Skin epidermis (tissue), 12 donors: ENCODE data around the gene TNNI2.

Experiments
- H3K27ac ChIP-seq, 21 experiments: fragments of 200-600 bp; sonication (generic) in 11 of 21; one replicate each; pipeline ENCODE4 v1.5.0; 2020; ENCODE audit warnings: mild to moderate bottlenecking in 3 of 21, inconsistent platforms in 2 of 21, moderate library complexity in 2 of 21
- H3K4me3 ChIP-seq, 7 experiments: fragments of 200-600 bp; sonication (generic) in 2 of 7; one replicate each; pipeline ENCODE4 v1.5.0; 2020; ENCODE audit warnings: inconsistent platforms in 2 of 7, mild to moderate bottlenecking in 2 of 7, moderate library complexity in 1 of 7

TNNI2 gene

GRCh38 chr11:1854132-1854948 is 15.6 kb downstream of the TNNI2 start:
- Histone ChIP-seq H3K4me3 (peak overlapping the region; percentile 17 to 54 (median 42)), H3K27ac (peak overlapping the region in 17 of 21 experiments; percentile 54 to 97 (median 85))

DNA sequence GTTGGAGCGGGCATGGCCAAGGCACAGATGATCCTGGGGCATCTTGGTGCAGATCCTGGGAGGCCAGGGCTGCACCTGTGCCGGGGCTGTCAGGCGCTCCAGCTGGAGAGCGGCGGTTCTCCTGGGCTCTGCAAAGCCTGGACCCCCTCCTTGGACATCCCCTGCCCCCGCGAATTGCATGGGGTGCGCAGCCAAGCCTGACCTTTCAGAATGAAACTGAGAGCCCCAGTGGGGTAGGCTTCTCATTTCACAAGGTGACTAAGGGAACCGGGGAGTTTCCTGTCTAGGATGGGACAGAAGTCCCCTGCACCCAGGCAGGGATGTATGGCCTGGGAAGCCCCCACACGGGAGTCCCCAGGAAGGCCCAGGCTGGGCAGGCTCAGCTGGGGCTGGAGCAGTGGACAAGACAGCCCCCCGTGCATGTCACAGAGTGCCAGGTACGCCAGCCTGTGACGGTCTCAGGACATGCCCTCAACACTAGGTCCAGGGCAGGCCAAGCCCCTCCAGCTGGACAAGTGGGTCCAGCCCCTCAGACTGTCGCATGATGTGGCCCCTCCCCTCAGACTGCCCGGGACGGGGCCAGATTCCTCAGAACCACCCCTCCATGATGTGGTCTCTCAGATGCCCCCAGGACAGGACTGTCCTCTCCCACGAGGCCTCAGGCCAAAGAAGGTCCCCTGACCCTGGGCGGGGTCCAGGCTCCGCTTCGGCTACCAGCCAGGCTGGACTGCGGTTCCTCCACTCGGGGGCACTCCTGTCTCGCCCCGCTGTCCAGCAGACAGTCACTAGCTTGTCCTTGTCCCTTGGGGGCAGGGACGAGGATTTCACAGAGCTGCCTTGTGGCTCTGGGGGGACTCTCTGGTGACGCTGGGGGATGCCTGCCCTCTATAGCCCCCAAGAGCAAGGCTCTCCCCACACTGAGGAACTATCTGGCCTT is 16.4 kb downstream of the TNNI2 start:
- Histone ChIP-seq H3K27ac (peak overlapping the region in 10 of 21 experiments; percentile 81 to 97 (median 88)), H3K4me3 (peak overlapping the region; percentile 17 to 54 (median 42))

GRCh38 chr11:1855886-1856265 is 17.1 kb downstream of the TNNI2 start:
- Histone ChIP-seq H3K4me3 (no peak overlapping the region), H3K27ac (no peak overlapping the region)

DNA sequence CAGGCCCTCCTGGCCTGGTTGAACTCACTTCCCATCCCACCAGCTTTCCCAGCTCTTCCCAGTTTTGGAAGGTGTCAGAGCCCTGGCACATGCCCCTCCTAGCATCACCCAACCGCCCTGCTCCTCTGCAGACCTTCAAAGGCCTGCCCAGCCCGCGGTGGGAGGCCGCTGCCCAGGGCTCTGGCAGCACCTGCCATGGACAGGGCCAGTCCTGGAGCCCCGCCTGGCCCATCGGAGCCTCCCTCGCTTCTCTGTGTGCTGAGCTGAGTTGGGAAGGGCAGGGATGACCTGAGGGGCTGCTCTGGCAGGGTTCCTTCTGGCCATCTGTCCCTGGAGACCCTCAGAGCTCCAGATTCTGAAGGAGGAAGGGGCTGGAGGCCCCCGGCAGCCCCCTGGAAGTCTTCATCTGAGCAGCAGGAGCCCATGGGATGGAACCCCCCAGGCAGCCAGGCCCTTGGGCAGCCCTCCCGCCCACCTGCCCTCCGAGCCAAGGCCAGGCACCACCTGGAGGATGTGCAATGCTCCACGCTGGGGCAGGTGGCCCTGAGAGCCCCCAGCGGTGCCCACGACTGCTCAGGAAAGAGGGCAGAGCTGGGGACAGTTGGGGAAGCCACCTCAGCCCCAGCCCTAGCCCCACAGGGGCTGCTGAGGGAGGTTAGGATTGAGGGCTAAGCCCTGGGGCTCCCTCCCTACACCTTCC is 17.7 kb downstream of the TNNI2 start:
- no peak overlapping the region for H3K27ac ChIP-seq
- no peak overlapping the region for H3K4me3 ChIP-seq

DNA sequence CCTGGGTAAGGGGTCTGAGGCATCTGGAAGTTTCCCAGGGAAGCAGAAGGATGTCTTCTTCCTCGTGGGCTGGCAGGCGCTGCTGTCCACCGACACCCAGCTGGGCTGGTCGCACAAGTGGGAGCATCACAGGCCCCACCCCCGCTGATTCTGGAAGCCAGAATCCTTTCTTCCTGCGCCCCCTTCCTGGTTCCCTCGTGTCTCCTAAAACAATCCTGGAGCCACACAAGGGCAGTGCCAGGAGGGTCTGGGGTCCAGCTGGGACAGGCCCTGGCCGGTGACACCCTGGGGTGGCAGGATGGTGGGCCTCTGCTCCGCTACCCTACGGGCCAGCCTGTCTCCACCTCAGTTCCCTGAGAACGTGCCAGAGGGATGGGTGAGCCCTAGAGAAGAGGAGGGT is 18.3 kb downstream of the TNNI2 start:
- Histone ChIP-seq H3K27ac (no peak overlapping the region), H3K4me3 (no peak overlapping the region)

DNA sequence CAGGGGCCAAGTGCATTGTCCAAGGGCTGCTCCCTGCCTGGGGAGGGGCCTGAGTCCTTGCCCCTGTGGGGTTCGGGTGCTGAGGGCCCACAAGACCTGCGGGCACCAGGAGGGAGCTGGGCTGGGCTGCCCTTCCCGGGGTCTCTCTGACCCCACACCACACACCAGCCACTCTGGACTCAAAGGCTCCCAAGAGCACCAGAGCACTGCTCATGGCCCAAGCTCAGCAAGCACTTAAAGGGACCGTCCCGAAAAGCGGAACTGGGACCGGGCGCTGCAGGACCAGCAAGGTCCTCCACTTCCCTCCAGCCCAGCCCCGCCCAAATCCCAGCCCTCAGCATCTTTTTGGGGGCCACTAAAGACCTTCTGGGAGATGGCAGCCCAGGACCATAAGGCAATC is 19.4 kb downstream of the TNNI2 start:
- Histone ChIP-seq H3K4me3 (no peak overlapping the region), H3K27ac (peak overlapping the region in 1 of 21 experiments; percentile 6)

DNA sequence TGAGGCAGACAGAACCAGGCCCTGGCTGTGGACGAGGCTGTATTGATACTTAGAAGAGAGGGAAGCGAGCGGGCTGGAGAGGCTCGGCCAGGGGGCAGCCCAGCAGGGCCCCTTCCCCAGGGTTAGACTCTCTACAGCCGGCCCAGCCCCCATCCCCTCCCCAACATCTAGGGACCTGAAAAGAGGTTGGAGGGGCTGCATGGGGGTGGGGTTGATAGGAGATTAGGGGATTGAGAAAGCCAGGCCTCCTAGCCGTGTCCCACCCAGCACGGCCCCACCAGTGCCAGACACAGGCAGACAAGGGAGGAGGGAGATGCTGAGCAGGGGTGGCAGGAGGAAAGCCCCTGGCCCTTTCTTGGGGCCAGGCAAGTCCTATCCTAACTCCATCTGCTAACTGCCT is 19.8 kb downstream of the TNNI2 start:
- Histone ChIP-seq H3K27ac (no peak overlapping the region), H3K4me3 (no peak overlapping the region)

GRCh38 chr11:1859004-1859403 is 20.2 kb downstream of the TNNI2 start:
- H3K27ac ChIP-seq = no peak overlapping the region
- H3K4me3 ChIP-seq = no peak overlapping the region

DNA sequence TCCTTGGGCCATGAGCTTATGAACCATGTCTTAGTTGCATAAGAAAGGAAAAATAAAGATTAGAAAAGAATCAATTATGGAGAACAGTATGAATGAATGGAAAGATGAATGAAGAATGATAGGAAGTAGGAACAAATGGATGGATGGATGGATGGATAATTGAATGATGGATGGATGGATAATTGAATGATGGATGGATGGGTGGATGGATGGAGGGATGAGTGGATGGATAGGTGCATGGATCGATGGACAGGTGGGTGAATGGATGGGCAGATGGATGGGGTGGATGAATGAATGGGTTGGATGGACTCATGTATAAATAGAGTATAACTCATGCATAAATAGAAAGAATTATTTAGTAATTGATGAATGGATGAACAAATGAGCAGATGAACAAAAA is 21.3 kb downstream of the TNNI2 start:
- no peak overlapping the region for H3K4me3 ChIP-seq
- H3K27ac ChIP-seq = no peak overlapping the region

DNA sequence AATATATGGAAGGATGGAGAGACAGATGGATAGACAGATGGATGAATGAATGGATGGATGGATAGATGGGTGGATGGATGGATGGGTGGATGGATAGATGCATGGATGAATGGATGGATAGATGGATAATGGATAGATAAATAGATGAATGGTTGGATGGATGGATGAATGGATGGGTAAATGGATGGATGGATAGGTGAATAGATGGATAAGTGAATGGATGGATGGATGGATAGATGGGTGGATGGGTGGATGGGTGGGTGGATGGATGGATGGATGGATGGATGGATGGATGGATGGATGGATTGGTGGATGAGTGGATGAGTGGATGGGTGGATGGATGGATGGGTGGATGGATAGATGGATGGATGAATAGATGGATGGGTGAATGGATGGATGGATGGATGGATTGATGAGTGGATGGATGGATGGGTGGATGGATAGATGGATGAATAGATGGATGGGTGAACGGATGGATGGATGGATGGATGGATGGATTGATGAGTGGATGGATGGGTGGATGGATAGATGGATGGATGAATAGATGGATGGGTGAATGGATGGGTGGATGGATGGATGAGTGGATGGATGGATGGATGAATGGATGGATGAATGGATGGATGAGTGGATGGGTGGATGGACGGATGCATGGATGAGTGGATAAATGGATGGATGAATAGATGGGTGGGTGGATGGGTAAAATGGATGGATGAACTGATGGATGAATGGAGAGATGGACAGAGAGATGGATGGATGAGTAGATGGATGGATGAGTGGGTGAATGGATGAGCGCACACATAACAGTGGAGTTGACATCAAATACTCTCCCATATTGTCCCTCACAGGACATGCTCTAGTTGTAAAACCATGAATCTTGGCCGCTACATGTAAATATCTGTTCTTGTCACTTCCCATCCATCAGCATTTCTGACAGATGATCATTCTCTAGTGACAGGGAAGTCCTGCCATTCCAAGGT is 22.9 kb downstream of the TNNI2 start:
- H3K27ac ChIP-seq = no peak overlapping the region
- H3K4me3 ChIP-seq = no peak overlapping the region

DNA sequence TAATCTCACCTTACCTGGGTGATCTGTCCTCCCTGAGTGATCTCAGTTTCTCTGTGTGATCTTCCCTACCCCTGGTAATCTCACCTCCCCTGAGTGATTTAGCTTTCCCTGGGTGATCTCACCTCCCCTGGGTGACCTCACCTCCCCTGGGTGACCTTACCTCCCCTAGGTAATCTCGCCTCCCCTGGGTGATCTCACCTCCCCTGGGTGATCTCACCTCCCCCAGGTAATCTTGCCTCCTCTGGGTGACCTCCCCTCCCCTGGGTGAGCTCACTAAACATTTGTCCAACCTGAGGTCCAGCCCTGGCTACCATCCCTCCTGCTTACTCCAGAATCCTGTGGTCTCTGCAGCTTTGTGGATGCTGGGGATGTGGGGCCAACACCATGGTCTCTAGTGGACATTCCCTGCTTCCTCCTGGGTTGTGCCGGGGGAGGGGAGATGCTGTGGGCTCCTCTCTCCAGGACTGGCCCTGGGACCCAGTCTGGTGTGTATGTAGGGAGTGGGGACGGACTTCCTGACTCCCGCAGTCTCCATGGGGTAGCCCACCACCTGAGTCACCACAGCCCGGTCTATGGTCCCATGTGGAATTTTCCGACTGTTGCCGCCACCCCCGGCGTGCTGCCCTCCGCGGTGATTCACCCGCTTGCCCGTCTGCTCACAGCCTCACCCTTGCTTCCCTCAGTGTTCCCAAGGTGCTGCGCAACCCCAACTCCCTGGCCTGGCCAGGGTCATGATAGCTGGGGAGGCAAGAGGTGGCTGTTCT is 24.0 kb downstream of the TNNI2 start:
- no peak overlapping the region for H3K4me3 ChIP-seq

GRCh38 chr11:1863352-1864216 is 24.8 kb downstream of the TNNI2 start:
- peak overlapping the region in 20 of 21 experiments; percentile 32 to 85 (median 69) for H3K27ac ChIP-seq
- peak overlapping the region in 1 of 7 experiments; percentile 18 for H3K4me3 ChIP-seq

More for the DNA sequence above, 24.0 kb downstream of the TNNI2 start:
- peak overlapping the region in 14 of 21 experiments; percentile 19 to 85 (median 68) for H3K27ac ChIP-seq

- Histone ChIP-seq H3K27ac (peak overlapping the region in 20 of 21 experiments; percentile 32 to 85 (median 69)), H3K4me3 (peak overlapping the region in 1 of 7 experiments; percentile 18)
These were observed 25.4 kb downstream of the TNNI2 start for GRCh38 chr11:1864231-1864630.

DNA sequence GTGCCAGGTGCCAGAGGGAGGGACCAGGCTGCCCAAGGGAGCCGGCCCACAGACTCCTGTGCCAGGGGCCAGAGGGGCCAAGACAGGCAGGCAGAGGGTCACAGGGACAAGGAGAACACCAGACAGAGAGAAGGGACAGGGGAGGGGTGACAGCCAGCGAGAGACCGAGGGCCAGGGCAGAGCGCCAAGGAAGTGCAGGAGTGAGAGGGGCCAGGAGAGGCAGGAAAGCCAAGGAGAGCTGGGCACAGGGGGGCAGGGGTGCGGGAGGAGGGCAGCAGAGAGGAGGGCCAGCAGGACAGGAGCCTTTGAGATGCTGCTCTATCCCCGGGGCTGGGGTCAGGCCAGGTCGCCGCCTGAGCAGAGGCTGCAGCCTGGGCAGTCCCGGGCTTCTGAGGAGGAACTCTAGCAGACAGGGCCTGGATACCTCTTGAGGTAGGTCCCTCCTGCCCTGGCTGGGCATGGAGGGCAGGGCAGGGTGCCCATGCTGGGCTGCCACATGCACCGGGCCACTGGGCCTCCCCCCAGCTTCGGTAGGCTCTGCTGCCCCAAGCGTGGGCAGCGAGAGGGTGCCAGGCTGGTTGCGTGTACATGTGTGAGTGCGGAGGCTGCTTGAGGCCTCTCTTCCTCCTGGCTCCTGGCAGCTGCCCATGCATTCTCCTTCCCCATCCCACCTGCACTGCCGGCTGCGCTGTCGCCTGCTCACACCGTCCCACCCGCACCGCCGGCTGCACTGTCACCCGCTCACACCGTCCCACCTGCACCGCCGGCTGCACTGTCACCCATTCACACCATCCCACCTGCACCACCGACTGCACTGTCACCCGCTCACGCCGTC is 26.3 kb downstream of the TNNI2 start:
- peak overlapping the region in 16 of 21 experiments; percentile 39 to 85 (median 70) for H3K27ac ChIP-seq

DNA sequence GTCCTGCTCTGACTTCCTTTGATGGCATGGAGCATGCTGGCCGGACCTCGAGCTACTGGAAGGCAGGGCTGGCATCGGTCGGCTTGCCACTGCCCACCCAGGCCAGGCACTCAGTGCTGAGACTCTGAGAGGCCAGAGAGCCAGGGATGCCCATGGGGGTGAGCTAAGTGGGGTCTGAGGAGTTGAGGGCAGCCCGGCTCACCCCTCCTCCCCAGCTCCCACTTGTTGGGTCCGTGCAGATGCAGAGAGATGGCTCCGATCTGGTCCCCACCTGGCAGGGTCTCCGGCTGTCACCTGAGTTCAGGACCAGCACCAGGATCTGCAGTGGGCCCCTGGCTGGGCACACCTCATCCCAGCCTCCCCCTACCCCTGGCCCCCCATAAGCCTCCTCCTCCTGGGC is 27.4 kb downstream of the TNNI2 start:
- peak overlapping the region in 3 of 21 experiments; percentile 7 to 29 (median 8) for H3K27ac ChIP-seq
- H3K4me3 ChIP-seq = no peak overlapping the region

More for the DNA sequence above, 26.3 kb downstream of the TNNI2 start:
- peak overlapping the region in 1 of 7 experiments; percentile 18 for H3K4me3 ChIP-seq

DNA sequence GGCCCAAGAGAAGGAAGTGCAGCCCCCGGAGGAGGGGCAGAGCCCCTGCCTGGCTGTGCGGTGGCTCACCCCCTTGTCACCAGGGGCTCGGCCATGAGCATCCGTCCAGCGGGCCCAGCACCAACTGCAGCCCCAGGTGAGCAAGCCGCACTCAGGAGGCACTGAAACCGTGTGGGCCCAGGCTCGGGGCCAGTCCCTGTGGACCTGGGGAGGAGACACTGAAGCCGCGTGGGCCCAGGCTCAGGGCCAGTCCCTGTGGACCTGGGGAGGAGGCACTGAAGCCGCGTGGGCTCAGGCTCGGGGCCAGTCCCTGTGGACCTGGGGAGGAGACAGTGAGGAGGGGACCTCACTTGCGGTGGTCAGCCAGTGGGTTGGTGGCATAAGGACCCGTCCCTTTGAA is 28.0 kb downstream of the TNNI2 start:
- H3K4me3 ChIP-seq = no peak overlapping the region
- H3K27ac ChIP-seq = peak overlapping the region in 3 of 21 experiments; percentile 7 to 29 (median 8)
